Activated CD8-positive, alpha-beta memory T cell treated with anti-CD3 and anti-CD28 coated beads, Interleukin-2, amount 50 U/mL, for 24 hours (primary cell): ENCODE results near the gene PRSS22.

Experiments
- DNase-seq: peaks from one replicate; pipeline ENCODE4 v3.0.0-alpha.2; 2020; ENCODE audit errors: extremely low read depth

PRSS22 gene

DNA sequence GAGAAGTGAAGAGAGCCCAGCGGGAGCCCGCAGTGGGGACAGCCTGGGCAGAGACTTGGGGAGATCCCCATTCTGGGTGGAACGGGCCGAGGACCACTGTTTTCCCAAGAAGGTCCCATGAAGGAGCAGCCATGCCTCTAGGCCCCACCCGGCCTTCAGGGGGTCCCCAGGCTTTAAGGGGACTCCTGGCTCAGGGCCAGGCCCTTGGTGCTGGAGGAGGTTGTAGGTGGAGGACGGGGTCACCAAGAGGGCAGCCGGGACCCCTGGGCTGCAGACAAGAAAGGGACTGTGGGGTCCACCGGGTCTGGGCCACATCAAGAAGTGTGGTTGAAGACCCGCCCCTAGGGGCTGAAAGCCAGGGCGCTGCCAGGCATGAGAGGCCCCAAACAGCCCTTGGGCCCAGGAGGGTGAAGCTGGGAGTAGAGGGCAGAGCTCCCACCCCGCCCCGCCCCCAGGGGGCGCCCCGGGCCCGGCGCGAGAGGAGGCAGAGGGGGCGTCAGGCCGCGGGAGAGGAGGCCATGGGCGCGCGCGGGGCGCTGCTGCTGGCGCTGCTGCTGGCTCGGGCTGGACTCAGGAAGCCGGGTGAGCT lies 41.1 kb downstream of the PRSS22 start, which contains the start of gene PRSS21:
TSS of gene PRSS21 (plus strand) at position 487 of the 589 bp plus-strand sequence. CDS start at position 519, 32 bp downstream.
- DNase-seq, result no peak

DNA sequence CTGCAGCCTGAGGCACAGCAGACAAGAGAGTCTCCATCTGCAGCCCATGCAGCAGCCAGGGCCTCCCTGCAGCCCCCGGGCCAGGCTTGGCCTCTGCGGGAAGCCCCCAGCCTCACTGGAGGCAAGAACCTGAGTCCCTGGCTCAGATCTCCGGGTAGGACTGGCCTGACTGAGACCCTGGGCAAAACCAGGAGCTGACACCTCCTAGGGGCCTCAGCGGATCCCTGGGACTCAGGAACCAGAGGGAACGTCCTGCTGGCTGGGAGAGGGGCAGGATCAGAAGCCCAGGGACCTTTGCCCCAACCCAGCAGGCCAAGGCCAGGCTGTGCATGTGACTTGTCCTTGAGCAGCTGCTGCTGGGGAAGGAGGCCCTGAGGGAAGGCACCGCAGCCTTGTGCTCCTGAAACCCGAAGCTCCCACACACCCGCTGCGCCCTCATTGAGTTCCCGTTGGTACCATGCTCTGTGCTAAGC lies 42.6 kb downstream of the PRSS22 start:
- no peak for DNase-seq

DNA sequence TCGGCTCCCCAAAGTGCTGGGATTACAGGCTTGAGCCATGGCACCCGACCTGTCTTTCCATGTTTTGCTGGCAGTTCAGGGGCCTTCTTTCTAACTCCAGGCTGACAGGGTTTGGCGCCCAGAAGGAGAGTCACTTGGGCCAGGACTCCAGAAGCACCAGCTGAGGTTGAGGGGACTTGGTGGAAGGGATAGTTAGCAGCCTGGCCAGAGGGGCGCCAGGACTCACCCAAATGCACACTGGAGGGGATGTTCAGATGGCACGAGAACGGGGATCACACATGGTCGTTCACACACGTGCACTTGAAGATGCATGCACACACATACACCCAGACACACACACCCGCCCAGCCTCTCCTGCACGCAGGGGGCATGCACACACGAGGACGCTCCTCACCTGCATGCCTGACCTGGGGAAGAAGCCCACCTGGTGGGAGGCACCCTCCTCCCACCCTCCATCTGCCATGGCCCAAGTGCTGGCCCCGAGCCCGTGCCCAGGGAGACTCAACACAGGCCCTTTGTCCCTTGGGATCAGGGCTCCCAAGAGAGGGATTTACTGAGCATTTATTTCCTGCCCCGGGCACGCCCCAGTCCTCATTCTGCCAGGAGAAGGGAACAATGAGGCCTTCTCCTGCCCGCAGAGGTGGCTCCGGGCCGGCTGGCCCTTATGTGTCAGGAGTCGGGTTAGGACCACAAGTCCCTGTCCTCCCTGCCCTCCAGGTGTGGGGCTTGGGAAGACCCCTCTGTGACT lies 43.2 kb downstream of the PRSS22 start:
- DNase-seq, result no peak

GRCh38 chr16:2813771-2814221 lies 44.2 kb downstream of the PRSS22 start:
- DNase-seq, result no peak

DNA sequence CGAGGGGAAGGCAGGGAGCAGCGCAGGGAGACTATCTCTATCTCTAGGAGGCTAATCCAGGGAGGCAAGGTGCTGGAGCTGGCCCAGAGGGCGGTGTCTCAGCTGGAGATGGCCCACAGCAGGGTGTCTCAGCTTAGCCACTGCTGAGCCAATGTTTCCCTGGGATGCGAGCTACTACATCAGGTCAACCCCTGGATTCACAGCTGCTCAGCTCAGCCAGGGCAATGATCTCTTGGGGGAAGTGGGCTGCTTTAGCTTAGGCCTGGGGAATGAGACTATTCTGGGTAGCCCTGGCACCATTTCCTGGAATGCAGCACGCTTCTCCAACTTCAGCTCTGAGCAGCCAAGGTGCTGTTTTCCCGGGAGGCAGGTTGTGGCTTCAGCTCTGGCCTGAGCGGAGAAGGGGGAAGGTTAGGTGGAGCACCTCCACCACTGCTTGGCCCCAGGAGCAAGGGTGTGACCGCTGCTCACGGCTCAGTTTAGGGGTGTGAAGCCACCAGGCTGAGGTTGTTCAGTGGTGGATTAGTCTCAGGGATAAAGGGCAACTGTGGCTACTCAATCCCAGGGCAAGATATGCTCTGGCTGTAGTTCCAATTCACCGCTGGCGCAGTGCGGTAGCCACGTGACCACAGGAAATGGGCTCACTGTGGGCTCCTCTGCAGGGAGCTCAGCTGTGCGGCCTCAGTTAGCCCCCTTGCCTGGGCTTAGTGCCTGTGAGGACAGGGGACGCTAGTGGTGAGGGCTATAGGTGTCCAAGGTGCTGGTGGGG lies 46.1 kb downstream of the PRSS22 start:
- DNase-seq, result no peak

- no peak for DNase-seq
Measured at GRCh38 chr16:2810651-2811050, 47.3 kb downstream of the PRSS22 start.

DNA sequence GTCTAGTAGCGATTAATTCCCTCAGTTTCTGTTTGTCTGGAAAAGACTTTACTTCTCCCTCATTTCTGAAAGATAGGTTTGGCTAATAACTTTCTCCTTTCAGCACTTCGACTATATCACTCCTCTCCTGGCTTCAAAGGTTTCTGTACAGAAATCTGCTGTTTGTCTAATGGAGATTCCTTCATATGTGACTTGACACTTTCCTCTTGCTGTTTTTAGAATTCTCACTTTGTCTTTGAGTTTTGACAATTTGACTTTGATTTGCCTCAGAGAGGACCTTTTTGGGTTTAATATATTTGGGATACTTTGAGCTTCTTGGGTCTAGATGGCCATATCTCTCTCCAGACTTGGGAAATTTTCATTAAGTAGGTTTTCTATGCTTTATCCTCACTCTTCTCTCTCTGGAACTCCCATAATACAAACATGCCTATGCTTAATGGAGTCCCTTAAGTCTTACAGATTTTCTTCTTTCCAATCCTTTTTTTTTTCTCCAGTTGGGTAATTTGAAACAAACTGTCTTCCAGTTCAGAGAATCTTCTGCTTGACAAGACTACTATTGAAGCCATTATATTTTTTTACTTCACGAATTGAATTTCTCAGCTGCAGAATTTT lies 48.7 kb downstream of the PRSS22 start:
- DNase-seq, result no peak

GRCh38 chr16:2808181-2808580 lies 49.8 kb downstream of the PRSS22 start:
- no peak for DNase-seq

- DNase-seq, result no peak
Measured at GRCh38 chr16:2806286-2806685, 51.7 kb downstream of the PRSS22 start.

DNA sequence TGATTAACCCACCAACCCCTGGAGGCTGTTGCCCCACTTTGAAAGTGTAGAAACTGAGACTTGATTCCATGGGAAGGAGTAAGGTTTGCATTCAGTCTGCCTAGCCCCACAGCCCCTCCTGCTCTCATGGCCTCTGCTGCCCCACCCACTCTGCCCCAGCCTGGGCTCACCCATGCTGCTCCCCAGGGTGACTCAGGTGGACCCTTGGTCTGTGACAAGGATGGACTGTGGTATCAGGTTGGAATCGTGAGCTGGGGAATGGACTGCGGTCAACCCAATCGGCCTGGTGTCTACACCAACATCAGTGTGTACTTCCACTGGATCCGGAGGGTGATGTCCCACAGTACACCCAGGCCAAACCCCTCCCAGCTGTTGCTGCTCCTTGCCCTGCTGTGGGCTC lies 53.2 kb downstream of the PRSS22 start:
- no peak for DNase-seq

DNA sequence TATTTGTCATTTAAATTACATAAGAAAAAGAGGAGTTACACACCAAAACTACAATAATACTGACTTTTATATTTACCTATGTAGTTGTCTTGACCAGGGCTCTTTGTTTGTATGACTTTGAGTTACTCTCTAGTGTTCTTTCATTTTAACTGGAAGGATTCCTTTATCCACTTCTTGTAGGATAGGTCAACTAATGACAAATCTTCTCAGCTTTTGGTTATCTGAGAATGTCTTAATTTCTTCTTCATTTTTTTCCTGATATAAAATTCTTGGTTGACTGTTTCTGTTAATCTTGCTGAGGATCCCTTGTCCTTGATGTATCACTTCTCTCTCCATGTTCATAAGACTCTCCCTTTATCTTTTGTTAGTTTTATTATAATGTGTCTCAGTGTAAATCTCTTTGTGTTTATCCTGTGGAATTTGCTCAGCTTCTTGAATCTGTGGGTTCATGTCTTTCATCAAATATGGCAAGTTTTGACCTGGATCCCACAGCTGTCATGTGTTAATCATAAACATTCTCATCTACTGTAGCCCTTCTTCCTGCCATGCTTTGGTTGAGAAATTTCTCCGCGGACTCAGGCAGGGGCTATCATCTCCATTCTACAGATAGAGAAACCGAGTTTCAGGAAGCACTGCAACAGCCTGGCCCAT lies 54.3 kb downstream of the PRSS22 start:
- DNase-seq, result no peak
